Measurements from ENCODE around the gene CRACR2A.

Gene CRACR2A

GRCh38 chr12:3727877-3728632 lies 24.9 kb downstream of the CRACR2A start:
- H3K9me3 Mint-ChIP-seq: no peaks in the 10 kb centered on the region
- peaks cover 18% of the 10 kb centered on the region for H3K4me1 Mint-ChIP-seq
- no peak overlapping the region for H3K27ac Mint-ChIP-seq

DNA sequence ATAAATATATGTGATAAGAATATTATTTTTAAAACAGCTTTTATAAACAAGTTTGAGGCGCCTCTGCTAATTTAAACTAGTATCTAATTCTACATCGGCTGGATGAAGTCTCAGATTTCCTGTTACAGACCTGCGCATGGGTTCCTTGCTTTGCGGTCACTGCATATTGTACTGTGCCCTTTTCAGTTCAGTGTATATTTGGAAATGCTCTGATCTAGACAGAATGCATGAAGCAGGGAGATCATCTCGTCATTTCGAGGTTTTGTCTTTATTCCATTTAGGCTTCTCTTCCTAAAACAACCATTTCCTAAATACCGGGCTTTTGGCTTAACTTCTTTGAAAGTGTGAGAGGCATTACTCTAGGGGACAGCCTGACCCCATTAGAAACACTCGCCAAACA lies 25.6 kb downstream of the CRACR2A start:
- Mint-ChIP-seq H3K4me1 (peaks cover 18% of the 10 kb centered on the region), H3K27me3 (ENCODE audit: low read depth) (no peaks in the 10 kb centered on the region), H3K36me3 (ENCODE audit: low read depth) (no peaks in the 10 kb centered on the region), H3K4me3 (no peak overlapping the region), H3K27ac (no peak overlapping the region), H3K9me3 (no peaks in the 10 kb centered on the region)
- TF ChIP-seq CTCF (IDR thresholded peaks at IDR 0.05; ENCODE audit: unreplicated experiment in 3 of 3): no peak

More at GRCh38 chr12:3727877-3728632, 24.9 kb downstream of the CRACR2A start:
- TF ChIP-seq CTCF (IDR thresholded peaks at IDR 0.05; ENCODE audit: unreplicated experiment in 3 of 3): no peak
- no peaks in the 10 kb centered on the region for H3K27me3 Mint-ChIP-seq (ENCODE audit: low read depth)
- no peak overlapping the region for H3K4me3 Mint-ChIP-seq
- H3K36me3 Mint-ChIP-seq (ENCODE audit: low read depth): no peaks in the 10 kb centered on the region

DNA sequence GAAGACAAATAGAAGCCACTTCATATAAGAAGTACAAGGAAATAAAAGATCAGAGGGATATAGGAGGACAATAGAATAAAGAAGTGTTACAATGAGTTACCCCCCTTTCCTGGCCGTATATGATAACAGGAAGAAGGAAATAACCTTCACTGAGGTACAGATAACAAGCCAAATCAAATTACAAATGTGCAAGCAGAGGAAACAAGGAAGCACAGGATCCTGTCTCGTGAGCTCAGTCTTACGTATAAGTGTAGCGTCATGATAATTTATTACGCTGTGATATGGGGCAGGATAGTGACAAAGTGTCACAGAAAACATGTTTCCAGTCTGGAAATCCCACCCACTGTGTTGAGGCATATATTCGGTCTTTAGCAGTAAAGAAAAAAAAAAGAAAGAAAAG lies 26.5 kb downstream of the CRACR2A start:
- H3K4me3 Mint-ChIP-seq: no peak overlapping the region
- H3K9me3 Mint-ChIP-seq: no peaks in the 10 kb centered on the region
- H3K36me3 Mint-ChIP-seq (ENCODE audit: low read depth): no peaks in the 10 kb centered on the region
- no peak for TF ChIP-seq CTCF (IDR thresholded peaks at IDR 0.05; ENCODE audit: unreplicated experiment in 3 of 3)
- no peaks in the 10 kb centered on the region for H3K27me3 Mint-ChIP-seq (ENCODE audit: low read depth)
- peaks cover 18% of the 10 kb centered on the region for H3K4me1 Mint-ChIP-seq
- H3K27ac Mint-ChIP-seq: no peak overlapping the region

DNA sequence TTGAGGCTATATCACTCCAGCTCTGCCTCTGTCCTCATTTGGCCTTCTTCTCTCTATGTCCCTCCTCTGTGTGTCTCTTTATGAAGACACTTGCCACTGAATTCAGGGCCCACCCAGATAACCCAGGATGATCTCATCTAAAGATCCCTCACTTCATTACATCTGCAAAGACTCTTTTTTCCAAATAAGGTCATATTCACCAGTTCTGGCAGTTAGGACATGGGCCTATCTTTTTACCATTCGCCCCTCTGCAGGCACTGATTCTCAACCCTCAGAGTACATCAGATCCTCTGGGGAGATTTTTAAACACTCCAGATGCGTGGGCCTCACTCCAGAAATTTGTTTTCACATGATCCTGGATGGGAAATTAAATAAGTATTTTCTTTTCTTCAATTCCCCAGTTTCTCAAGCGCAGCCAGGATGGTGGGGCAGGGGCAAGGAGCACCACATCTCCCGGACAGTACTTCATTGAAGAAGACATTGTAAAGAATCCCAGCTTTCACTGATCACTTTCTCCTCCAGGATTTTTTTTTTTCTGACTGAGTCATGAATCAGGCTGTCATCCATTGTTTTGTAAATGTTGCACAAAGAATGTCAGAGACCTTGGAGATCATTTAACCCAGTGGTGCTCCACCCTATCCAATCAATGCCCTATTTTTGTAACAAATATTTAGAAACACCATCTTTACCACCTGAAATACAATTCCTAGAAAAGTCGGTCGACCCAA lies 27.4 kb downstream of the CRACR2A start:
- no peak for TF ChIP-seq CTCF (IDR thresholded peaks at IDR 0.05; ENCODE audit: unreplicated experiment in 3 of 3)

DNA sequence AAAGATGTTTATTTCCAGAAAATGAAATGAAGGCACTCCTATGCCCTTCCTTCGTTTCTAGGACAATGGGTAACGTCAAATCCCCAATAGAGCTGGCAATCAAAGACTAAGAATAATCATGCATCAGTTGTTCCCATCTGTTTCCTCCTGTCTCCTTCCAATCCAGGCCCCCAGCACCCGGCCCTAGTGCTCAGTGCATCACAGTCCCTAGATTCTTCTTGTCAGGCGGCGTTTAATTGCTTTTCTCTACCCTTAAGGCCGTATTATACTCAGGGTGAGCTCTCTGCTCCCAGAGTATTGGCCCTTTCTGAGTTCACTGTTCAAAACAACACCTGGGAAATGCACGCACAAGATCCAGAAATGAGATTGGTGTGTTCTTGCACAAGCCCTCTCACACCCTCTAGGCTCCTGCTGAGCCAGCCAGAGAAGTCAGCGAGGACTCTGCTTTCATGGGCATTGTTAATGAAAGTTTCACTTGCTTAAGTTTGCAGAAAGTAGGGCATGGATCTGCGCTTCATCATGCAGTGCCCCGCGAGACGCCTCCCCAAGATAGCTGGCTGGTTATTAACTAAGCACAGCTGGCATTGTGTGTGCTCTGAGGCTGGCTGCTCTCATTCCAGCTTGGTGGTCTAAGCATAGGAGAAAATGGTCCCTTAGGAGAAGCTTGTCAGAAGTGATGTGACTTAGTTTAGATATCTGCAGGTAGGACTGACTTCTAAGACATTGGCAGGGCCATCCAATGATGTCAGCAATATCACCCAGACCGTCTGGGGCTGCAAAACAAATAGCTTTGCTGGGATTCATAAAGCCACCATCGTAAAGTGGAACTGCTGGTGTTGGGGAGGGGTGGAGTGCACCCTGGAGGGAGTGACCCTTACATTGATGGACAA lies 28.7 kb downstream of the CRACR2A start:
- no peak overlapping the region for H3K4me3 Mint-ChIP-seq
- no peaks in the 10 kb centered on the region for H3K9me3 Mint-ChIP-seq
- H3K36me3 Mint-ChIP-seq (ENCODE audit: low read depth): no peaks in the 10 kb centered on the region
- peaks cover 10% of the 10 kb centered on the region for H3K27me3 Mint-ChIP-seq (ENCODE audit: low read depth)
- no peak overlapping the region for H3K27ac Mint-ChIP-seq
- peaks cover 18% of the 10 kb centered on the region for H3K4me1 Mint-ChIP-seq
- no peak for TF ChIP-seq CTCF (IDR thresholded peaks at IDR 0.05; ENCODE audit: unreplicated experiment in 3 of 3)

More for the DNA sequence above, 27.4 kb downstream of the CRACR2A start:
- Mint-ChIP-seq H3K4me3 (no peak overlapping the region), H3K36me3 (ENCODE audit: low read depth) (no peaks in the 10 kb centered on the region), H3K27me3 (ENCODE audit: low read depth) (peaks cover 6% of the 10 kb centered on the region), H3K27ac (peak overlapping the region in 1 of 3 experiments; percentile 6), H3K4me1 (peaks cover 18% of the 10 kb centered on the region), H3K9me3 (no peaks in the 10 kb centered on the region)
